ENCODE data around the gene TMEM266. TPM values are rescaled to one million over a fixed set of nuclear protein-coding genes. Genes with fewer than 3 reads are reported as not detected.

Gene TMEM266
- polyA plus RNA-seq, 1 experiment: not detected

DNA sequence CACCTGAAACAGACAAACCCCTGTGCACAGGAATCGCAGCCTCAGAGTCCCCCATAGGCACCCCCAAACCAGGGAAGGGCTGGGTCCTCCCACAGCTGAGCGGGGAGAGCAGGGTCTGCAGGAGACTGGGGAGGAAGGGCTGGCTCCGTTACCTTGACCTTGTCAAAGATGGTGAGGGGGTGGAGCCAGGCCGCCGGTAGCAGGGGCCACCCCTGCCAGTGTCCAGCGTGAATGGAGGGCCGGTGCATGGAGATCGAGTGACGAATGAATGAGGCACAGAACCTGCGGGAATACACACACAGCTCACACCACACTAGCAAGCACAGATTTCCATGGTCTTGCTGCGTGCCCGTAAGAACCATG is 102.2 kb downstream of the TMEM266 start:
- no peak for DNase-seq (ENCODE audit: low read depth, low spot score)
- TF ChIP-seq, protein P1, sequence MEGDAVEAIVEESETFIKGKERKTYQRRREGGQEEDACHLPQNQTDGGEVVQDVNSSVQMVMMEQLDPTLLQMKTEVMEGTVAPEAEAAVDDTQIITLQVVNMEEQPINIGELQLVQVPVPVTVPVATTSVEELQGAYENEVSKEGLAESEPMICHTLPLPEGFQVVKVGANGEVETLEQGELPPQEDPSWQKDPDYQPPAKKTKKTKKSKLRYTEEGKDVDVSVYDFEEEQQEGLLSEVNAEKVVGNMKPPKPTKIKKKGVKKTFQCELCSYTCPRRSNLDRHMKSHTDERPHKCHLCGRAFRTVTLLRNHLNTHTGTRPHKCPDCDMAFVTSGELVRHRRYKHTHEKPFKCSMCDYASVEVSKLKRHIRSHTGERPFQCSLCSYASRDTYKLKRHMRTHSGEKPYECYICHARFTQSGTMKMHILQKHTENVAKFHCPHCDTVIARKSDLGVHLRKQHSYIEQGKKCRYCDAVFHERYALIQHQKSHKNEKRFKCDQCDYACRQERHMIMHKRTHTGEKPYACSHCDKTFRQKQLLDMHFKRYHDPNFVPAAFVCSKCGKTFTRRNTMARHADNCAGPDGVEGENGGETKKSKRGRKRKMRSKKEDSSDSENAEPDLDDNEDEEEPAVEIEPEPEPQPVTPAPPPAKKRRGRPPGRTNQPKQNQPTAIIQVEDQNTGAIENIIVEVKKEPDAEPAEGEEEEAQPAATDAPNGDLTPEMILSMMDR (IDR thresholded peaks at IDR 0.05; ENCODE audit: low read depth, low read length): no peak
- Histone ChIP-seq H3K4me3 (ENCODE audit: low read depth, low read length) (no peak overlapping the region), H3K9me3 (ENCODE audit: control insufficient read depth, insufficient read depth, low read length) (no peaks in the 10 kb centered on the region; the same call in 1 of the 2 replicates), H3K27me3 (ENCODE audit: control insufficient read depth, insufficient read depth, low read length) (peaks cover 2% of the 10 kb centered on the region), H3K27ac (ENCODE audit: low read depth, low read length) (no peak overlapping the region)
- ChIA-PET POLR2A (no interaction called here), CTCF (interaction anchor here (3.1 kb wide), 1 partner anchor 13 kb away, joined by 20 read pairs; no protein-coding TSS in a partner anchor)

DNA sequence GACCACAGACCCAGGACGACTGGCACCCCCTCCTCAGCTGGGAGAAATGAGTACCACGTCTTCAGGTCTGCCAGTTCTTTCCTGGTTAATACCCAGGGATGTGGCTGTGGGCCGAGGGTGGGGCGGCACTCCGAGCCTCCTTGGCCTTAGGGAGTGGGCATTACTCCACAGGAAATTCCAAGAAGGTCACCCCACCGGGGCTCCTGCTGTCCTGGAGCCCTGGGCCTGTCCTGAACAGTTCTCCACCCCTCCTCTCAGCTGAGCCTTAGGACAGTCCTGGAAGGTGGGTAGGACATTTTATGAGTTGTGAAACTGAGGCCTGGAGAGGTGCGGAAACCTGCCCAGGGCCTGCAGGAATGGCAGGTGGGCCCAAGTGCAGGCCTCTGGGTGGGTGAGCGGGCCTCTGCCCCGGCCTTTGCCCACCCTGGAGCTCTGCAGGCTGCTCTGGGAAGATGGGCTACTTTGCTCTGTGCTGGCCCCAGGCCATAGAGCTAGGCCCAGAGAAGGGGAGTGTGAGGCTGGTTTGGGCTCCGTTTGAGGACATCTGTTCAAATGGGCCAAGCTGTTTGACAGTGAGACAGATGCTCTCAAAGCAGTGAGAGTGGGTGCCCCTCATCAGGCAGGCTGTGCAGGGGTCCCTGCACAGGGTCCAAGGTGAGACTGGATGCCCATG is 103.1 kb downstream of the TMEM266 start:
- Histone ChIP-seq H3K9me3 (ENCODE audit: control insufficient read depth, insufficient read depth, low read length) (no peaks in the 10 kb centered on the region; the same call in 1 of the 2 replicates), H3K4me3 (ENCODE audit: low read depth, low read length) (no peak overlapping the region), H3K27me3 (ENCODE audit: control insufficient read depth, insufficient read depth, low read length) (peaks cover 2% of the 10 kb centered on the region), H3K27ac (ENCODE audit: low read depth, low read length) (peak overlapping the region; percentile 84)
- DNase-seq (ENCODE audit: low read depth, low spot score): no peak
- TF ChIP-seq, protein P1 (IDR thresholded peaks at IDR 0.05; ENCODE audit: low read depth, low read length): no peak
- POLR2A ChIA-PET: interaction anchor here (1.6 kb wide), 1 partner anchor 8 kb away, joined by 4 read pairs; no protein-coding TSS in a partner anchor
- CTCF ChIA-PET: interaction anchor here (1.0 to 3.1 kb wide), 2 partner anchors 13 to 27 kb away, joined by 3 to 20 read pairs; no protein-coding TSS in a partner anchor

DNA sequence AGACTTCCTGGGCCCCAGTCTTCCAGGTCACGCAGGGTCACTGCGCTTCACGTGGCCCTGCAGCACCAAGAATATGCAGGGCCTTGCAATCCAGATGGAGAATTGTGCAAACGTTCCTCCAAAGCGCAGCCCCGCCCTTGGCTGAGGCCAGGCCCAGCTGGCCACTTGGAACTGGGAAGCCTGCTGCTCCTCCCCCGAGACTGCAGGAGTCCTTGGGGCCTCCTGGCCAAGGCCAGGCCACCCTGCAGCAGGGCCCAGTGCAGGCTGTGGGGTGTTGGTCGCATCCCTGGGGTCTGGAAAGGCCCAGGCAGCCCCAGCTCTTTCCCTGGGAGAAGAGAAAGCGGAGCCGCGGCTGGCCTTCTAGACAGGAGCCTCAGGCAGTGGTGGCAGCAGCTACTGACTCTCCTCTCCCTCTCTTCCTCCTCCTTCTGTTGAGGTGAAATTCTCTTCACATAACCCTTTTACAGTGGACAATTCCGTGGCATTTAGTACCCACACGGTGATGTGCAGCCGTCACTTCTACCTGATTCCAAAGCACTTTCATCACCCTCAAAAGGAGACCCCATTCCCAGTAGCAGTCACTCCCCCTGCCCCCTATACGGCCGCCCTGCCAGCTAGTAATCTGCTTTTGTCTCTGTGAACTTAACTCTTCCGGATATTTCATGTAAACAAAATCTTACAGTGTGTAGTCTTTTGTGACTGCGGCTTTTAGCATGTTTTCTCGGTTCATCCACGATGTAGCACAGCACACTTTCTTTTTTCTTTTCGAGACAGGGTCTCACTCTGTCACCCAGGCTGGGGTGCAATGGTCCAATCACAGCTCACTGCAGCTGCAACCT is 103.9 kb downstream of the TMEM266 start:
- Histone ChIP-seq H3K9me3 (ENCODE audit: control insufficient read depth, insufficient read depth, low read length) (no peaks in the 10 kb centered on the region; the same call in 1 of the 2 replicates), H3K27me3 (ENCODE audit: control insufficient read depth, insufficient read depth, low read length) (no peaks in the 10 kb centered on the region), H3K27ac (ENCODE audit: low read depth, low read length) (peak overlapping the region; percentile 84), H3K4me3 (ENCODE audit: low read depth, low read length) (no peak overlapping the region)
- ChIA-PET POLR2A (interaction anchor here (1.6 kb wide), 1 partner anchor 9 kb away, joined by 4 read pairs; no protein-coding TSS in a partner anchor), CTCF (interaction anchor here (0.9 to 3.1 kb wide), 4 partner anchors 13 to 26 kb away, joined by 3 to 20 read pairs (median 4); no protein-coding TSS in a partner anchor)
- TF ChIP-seq, protein P1 (IDR thresholded peaks at IDR 0.05; ENCODE audit: low read depth, low read length): no peak
- peak; percentile 68 for DNase-seq (ENCODE audit: low read depth, low spot score)

DNA sequence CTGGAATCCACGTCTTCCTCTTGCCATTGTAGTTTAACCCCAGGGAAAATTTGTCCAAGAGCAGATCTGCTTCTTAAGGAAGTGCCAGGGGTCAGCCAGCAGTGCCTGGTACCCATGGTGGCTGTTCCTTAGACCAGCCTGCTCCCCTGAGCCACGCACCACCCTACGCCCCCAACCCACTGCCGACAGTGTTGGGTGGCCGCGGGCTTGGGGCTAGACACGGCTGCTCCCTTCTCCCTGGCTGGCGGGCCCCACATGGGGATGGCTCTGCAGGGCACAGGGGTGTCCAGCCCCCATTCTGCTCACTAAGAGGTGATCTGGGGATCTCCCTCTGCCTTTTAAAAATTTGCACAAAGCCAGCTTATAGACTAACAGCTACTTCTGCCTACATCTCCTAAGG is 104.8 kb downstream of the TMEM266 start:
- TF ChIP-seq, protein P1 (IDR thresholded peaks at IDR 0.05; ENCODE audit: low read depth, low read length): no peak
- Histone ChIP-seq H3K4me3 (ENCODE audit: low read depth, low read length) (no peak overlapping the region), H3K9me3 (ENCODE audit: control insufficient read depth, insufficient read depth, low read length) (no peaks in the 10 kb centered on the region; the same call in 1 of the 2 replicates), H3K27me3 (ENCODE audit: control insufficient read depth, insufficient read depth, low read length) (no peaks in the 10 kb centered on the region), H3K27ac (ENCODE audit: low read depth, low read length) (no peak overlapping the region)
- no peak for DNase-seq (ENCODE audit: low read depth, low spot score)
- POLR2A ChIA-PET: no interaction called here
- CTCF ChIA-PET: interaction anchor here (0.9 to 1.7 kb wide), 2 partner anchors 14 to 16 kb away, joined by 3 to 4 read pairs; no protein-coding TSS in a partner anchor
